Measurements from ENCODE around the gene RNF213.

- TF ChIP-seq CTCF (IDR thresholded peaks at IDR 0.05) (no peak), POLR2A (IDR thresholded peaks at IDR 0.05) (no peak)
These were observed 115.9 kb downstream of the RNF213 start for GRCh38 chr17:80376531-80376930.
